Measurements from ENCODE around the gene DCLRE1A. TPM values are rescaled to one million over a fixed set of nuclear protein-coding genes. Genes with fewer than 3 reads are reported as not detected.

The DCLRE1A gene
- total and polyA plus RNA-seq, 2 of the 13 experiments (the other 11 are each of a cell fraction or from before 2014, with no cell fraction given): 6.2 to 19.6 TPM

DNA sequence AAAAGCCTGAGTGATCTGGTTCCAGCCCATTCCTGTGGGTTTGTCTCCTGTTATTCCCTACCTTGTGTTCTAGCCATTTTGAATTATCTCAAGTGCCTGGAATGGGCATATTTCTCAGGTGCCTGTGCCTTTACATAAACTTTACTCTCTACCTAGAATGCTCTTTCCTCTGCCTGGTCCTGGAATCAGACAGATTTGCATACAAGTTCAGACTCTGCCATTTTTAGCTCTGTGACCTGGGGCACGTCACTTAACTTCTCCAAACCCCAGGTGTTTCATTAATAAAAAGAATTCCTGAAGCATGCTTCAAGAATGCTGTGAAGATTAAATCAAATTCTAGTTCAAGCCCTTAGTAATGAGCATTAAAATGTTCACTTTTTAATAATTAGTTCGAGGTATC, 7.8 kb downstream of the DCLRE1A start:
- H3K79me2 ChIP-seq (ENCODE audit: insufficient read depth, low read length): no peaks in the 10 kb centered on the region
- no peak overlapping the region for H3K4me3 ChIP-seq (replicated peaks in 1 of 3; ENCODE audit: insufficient read depth in 1 of 3, low read depth in 2 of 3, low read length in 3 of 3)
- intact Hi-C loops (cut with micrococcal nuclease; ENCODE audit: unreplicated experiment): no loop called here
- H3K27me3 ChIP-seq (ENCODE audit: control insufficient read depth in 1 of 2, insufficient read depth in 2 of 2, low read length in 2 of 2): no peaks in the 10 kb centered on the region
- H3K9ac ChIP-seq (ENCODE audit: insufficient read depth, low read depth, low read length): no peak overlapping the region
- no peaks in the 10 kb centered on the region for H4K20me1 ChIP-seq (ENCODE audit: insufficient read depth, low read length)
- no peaks in the 10 kb centered on the region for H3K9me3 ChIP-seq (ENCODE audit: low read length)
- H3K27ac ChIP-seq (ENCODE audit: extremely low read length, insufficient read depth, low read length): no peak overlapping the region
- H2AFZ ChIP-seq (ENCODE audit: low read length): no peak overlapping the region
- H3K36me3 ChIP-seq (replicated peaks in 1 of 2; ENCODE audit: control insufficient read depth in 1 of 2, insufficient read depth in 2 of 2, low read length in 2 of 2): peaks cover 1 to 21% of the 10 kb centered on the region in 2 experiments; a peak in 3 of 5 replicates
- POLR2A ChIA-PET: no interaction called here
- 96% methylated on average over 2 of the region's 2 CpGs for WGBS (ENCODE audit: low lambda C conversion rate)
- no TSS peak for BruUV-seq (replicated peaks)
- H3K4me1 ChIP-seq (ENCODE audit: insufficient read depth, low read length): 0 out of 2 replicates have a peak, but pooled peaks cover 6% of the 10 kb centered on the region
- no peak overlapping the region for H3K4me2 ChIP-seq (ENCODE audit: low read depth, low read length)
- DNase-seq (ENCODE audit: low spot score) (no peak), ATAC-seq (no peak), FAIRE-seq (no peak)
- in situ Hi-C loops (cut with HindIII; ENCODE audit: extremely low pct_ligation_motif_present, low pct_unique_long_range_greater_than_20kb): no loop called here
- CTCF ChIA-PET (ENCODE audit: low intra/inter-chr PET ratio, low total read pairs): no interaction called here
- TF ChIP-seq SKIL (CRISPR knock-in tag; IDR thresholded peaks at IDR 0.05; ENCODE audit: borderline replicate concordance): no peak
- no peak for TF ChIP-seq SRSF9 (IDR thresholded peaks at IDR 0.05; ENCODE audit: borderline replicate concordance, insufficient read depth, low read depth, low read length, poor library complexity, severe bottlenecking)
- no peak for TF ChIP-seq ZNF790 (CRISPR knock-in tag; IDR thresholded peaks at IDR 0.05; ENCODE audit: borderline replicate concordance)
- no peak for TF ChIP-seq HNRNPL (IDR thresholded peaks at IDR 0.05; ENCODE audit: low read depth, low read length)
- TF ChIP-seq ELK4 (CRISPR knock-in tag; IDR thresholded peaks at IDR 0.05; ENCODE audit: borderline replicate concordance): no peak
- TF ChIP-seq ZNF749 (CRISPR knock-in tag; IDR thresholded peaks at IDR 0.05; ENCODE audit: borderline replicate concordance): no peak
- TF ChIP-seq CCDC6 (CRISPR knock-in tag; IDR thresholded peaks at IDR 0.05): no peak
- no peak for TF ChIP-seq ZNF737 (CRISPR knock-in tag; IDR thresholded peaks at IDR 0.05; ENCODE audit: borderline replicate concordance)
